ENCODE measurements around the gene FUCA2. TPM values are rescaled to one million over a fixed set of nuclear protein-coding genes. Genes with fewer than 3 reads are reported as not detected.

Gene FUCA2, protein sequence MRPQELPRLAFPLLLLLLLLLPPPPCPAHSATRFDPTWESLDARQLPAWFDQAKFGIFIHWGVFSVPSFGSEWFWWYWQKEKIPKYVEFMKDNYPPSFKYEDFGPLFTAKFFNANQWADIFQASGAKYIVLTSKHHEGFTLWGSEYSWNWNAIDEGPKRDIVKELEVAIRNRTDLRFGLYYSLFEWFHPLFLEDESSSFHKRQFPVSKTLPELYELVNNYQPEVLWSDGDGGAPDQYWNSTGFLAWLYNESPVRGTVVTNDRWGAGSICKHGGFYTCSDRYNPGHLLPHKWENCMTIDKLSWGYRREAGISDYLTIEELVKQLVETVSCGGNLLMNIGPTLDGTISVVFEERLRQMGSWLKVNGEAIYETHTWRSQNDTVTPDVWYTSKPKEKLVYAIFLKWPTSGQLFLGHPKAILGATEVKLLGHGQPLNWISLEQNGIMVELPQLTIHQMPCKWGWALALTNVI
- polyA plus RNA-seq (2012; ENCODE audit: insufficient read depth, insufficient read length, low read depth) = 30.4 TPM

DNA sequence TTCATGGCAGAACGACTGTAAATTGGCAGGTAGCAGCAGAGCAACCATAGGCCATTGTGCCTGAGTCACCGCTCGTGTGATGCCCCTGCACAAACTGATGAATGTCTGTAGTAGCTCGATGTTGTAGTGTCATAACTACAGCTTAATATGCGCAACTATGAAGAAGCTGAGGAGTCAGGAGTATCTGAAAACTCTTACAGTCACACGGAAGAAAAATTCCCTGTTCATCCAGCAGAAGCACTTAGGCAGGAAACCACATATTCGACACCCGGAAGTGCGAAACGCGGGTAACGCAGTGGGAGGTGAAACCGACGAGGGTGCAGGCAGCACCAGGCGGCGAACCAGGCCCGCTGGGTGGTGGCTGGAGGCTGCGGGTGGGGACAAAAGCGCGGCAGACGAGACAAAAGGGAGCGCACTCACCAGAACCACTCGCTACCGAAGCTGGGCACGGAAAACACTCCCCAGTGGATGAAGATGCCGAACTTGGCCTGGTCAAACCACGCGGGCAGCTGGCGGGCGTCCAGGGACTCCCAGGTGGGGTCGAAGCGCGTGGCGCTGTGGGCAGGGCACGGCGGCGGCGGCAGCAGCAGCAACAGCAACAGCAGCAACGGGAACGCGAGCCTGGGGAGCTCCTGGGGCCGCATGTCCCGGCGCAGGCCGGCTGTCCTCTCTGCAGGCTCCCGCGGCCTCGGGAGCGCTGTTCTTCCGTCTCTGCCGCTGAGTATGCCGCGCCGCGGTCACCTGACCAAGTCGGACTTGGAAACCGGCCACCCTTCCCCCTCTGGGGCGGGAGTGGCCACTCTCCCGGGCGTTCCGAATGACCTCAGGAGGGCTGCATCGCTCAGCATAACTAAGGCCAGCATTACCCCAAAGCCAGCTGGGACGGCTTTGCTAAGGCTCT, at the start of gene FUCA2:
Gene FUCA2, minus strand, starts transcription at position 730 of the 901 bp plus-strand sequence. Its CDS starts 86 bp downstream, at position 644.
- Histone ChIP-seq H3K27me3 (no peaks in the 10 kb centered on the region; the same call in 1 of the 2 replicates), H3K4me3 (ENCODE audit: low read depth, low read length) (peak within 1 kb of the TSS; percentile 78), H3K4me1 (peaks cover 2% of the 10 kb centered on the region; the same call in 1 of the 2 replicates), H3K36me3 (no peaks in the 10 kb centered on the region; the same call in none of the 2 replicates), H3K9me3 (no peaks in the 10 kb centered on the region; the same call in 1 of the 2 replicates)
- peak; percentile 79 for DNase-seq
- TF ChIP-seq, protein P1, sequence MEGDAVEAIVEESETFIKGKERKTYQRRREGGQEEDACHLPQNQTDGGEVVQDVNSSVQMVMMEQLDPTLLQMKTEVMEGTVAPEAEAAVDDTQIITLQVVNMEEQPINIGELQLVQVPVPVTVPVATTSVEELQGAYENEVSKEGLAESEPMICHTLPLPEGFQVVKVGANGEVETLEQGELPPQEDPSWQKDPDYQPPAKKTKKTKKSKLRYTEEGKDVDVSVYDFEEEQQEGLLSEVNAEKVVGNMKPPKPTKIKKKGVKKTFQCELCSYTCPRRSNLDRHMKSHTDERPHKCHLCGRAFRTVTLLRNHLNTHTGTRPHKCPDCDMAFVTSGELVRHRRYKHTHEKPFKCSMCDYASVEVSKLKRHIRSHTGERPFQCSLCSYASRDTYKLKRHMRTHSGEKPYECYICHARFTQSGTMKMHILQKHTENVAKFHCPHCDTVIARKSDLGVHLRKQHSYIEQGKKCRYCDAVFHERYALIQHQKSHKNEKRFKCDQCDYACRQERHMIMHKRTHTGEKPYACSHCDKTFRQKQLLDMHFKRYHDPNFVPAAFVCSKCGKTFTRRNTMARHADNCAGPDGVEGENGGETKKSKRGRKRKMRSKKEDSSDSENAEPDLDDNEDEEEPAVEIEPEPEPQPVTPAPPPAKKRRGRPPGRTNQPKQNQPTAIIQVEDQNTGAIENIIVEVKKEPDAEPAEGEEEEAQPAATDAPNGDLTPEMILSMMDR (IDR thresholded peaks at IDR 0.05; ENCODE audit: low read depth, low read length) = no peak

DNA sequence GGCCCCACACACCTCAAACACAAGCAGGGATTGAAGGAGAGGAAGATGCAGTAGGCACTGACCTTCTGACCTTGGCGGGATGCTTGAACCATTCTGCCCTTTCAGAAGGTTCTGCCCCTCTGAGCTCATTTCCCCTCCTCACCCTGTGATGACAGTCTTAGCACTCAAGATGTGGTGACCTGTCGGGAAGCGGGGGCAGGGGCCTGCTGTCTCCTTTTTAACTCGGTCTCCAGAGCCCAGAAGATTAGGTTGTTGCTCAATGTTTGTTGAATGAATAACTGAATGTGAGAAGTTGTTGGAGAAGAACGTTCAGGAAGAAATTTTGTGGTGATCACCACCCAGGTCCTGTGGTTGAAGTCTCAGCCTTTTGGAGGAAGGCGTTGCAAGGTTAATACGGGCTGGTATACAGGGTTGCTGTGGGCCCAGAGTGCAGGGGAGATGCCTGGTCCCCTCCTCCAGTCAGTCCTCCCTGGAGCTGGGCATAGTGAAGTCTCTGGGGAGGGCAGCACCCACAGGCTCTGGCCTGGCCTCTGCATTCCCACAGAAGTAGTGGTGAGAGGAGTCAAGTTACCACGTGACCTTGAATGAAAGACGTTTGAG, 49.7 kb upstream of the FUCA2 start:
- Histone ChIP-seq H3K36me3 (no peaks in the 10 kb centered on the region), H3K9me3 (no peaks in the 10 kb centered on the region), H3K27me3 (no peaks in the 10 kb centered on the region), H3K4me1 (no peaks in the 10 kb centered on the region), H3K4me3 (ENCODE audit: low read depth, low read length) (no peak overlapping the region)
- no peak for DNase-seq
- TF ChIP-seq, protein P1 (IDR thresholded peaks at IDR 0.05; ENCODE audit: low read depth, low read length) = no peak

DNA sequence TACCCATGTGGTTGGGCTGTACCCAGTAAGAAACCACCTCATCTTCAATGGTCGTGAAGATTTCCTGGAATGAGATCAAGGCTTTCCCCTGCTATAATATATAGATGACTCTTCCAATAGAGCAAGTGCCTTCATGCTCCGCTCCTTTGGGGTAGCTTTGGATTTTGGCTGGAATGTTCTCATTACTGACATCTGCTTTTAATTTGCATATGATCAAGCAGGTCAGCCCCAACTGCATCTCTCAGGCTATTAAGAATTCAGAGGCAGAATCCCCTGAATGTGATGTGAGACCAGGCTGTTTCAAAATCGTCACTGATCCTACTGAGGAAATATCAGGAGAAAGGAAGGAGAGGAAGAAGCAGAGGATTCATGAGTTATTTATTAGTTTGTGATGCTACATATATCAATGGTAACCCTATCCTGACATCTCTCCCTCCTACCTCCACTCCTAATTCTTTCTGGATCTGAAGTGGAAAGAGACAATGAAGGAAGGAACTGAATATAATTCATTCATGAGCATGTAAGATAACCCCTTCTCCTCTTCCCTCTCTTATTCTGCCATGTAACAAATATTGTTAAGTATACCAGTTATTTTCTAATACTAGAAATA, 47.6 kb upstream of the FUCA2 start:
- Histone ChIP-seq H3K27me3 (no peaks in the 10 kb centered on the region), H3K9me3 (no peaks in the 10 kb centered on the region), H3K4me1 (no peaks in the 10 kb centered on the region), H3K36me3 (no peaks in the 10 kb centered on the region), H3K4me3 (ENCODE audit: low read depth, low read length) (no peak overlapping the region)
- TF ChIP-seq, protein P1 (IDR thresholded peaks at IDR 0.05; ENCODE audit: low read depth, low read length) = no peak
- no peak for DNase-seq

DNA sequence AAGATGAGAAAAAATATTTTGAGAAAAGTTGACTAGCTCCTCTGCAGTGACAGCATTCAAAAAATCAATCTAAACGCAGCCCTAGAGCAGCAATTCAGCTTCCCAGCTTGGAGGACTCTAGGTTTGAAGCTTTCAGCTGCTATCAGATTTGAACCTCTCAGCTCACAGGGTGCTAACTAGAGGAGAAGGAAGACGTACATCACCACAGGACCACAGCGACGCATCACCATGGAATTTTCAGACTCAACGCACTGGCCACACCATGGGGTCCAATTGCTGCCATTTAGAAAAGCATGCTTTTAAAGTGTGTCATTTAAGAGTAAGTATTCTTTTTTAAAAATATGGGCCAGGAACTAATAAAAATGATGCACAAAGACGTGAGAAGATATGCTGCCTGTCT, 45.0 kb upstream of the FUCA2 start:
- H3K27me3 ChIP-seq = no peaks in the 10 kb centered on the region
- H3K9me3 ChIP-seq = no peaks in the 10 kb centered on the region
- DNase-seq = no peak
- TF ChIP-seq, protein P1 (IDR thresholded peaks at IDR 0.05; ENCODE audit: low read depth, low read length) = no peak
- H3K4me1 ChIP-seq = no peaks in the 10 kb centered on the region
- H3K4me3 ChIP-seq (ENCODE audit: low read depth, low read length) = no peak overlapping the region
- H3K36me3 ChIP-seq = no peaks in the 10 kb centered on the region

DNA sequence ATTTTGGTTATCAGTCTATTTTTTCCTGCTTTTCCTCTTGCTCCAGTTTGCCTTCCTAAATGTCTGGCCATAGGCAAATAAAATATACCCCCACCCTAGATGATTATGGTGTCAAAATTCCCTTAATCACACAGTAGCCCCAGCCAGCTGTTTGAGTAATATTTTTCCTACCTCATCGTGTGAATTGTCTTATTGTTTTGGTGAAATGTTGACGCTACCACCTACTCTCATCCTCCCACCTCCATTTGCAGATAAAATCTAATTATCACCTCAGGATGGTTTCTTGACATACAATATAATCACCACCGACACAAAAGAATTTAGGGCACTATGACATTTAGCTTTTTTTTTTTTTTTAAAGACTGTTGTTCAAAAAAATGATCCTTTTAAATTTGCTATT, 44.1 kb upstream of the FUCA2 start:
- Histone ChIP-seq H3K9me3 (no peaks in the 10 kb centered on the region), H3K4me3 (ENCODE audit: low read depth, low read length) (no peak overlapping the region), H3K4me1 (no peaks in the 10 kb centered on the region), H3K27me3 (no peaks in the 10 kb centered on the region), H3K36me3 (no peaks in the 10 kb centered on the region)
- TF ChIP-seq, protein P1 (IDR thresholded peaks at IDR 0.05; ENCODE audit: low read depth, low read length) = no peak
- no peak for DNase-seq
